Ovary (tissue), 9 donors: ENCODE results near the gene CNTNAP4. TPM values are rescaled to one million over a fixed set of nuclear protein-coding genes. Genes with fewer than 3 reads are reported as not detected.

Experiments
- DNase-seq, 5 donors: peaks; one replicate each; pipeline ENCODE4 v3.0.0-alpha.2; 2019 to 2020
- H3K27ac ChIP-seq, 2 donors: fragments of 200-600 bp; one replicate each; pipeline versions ENCODE4 v1.5.1 to v1.8.0; 2019 to 2022
- H3K27me3 ChIP-seq: fragments of 200-600 bp; one replicate; pipeline ENCODE4 v1.8.0; 2022
- H3K36me3 ChIP-seq: fragments of 200-600 bp; sonication (generic); one replicate; pipeline ENCODE4 v1.5.1; 2019
- H3K4me1 ChIP-seq: one replicate; pipeline ENCODE4 v1.8.1; 2013; ENCODE audit warnings: mild to moderate bottlenecking, moderate library complexity; ENCODE audit not compliant: insufficient read depth
- H3K4me3 ChIP-seq: fragments of 200-600 bp; sonication (generic); one replicate; pipeline ENCODE4 v1.5.1; 2017
- H3K9me3 ChIP-seq, 2 donors: fragments of 200-600 bp in 1 of 2; sonication (generic) in 1 of 2; one replicate each; pipeline versions ENCODE4 v1.5.1 to v1.8.1; 2013 to 2019; ENCODE audit warnings: mild to moderate bottlenecking in 1 of 2, moderate library complexity in 1 of 2
- EP300 ChIP-seq: sonication (generic); formaldehyde crosslinking; IDR thresholded peaks from one replicate; pipeline ENCODE4 v1.6.1; 2017; ENCODE audit warnings: antibody characterized with exemption
- POLR2A ChIP-seq: fragments of 450-650 bp; IDR thresholded peaks from one replicate; pipeline ENCODE4 v1.6.1; 2017; ENCODE audit warnings: antibody characterized with exemption, mild to moderate bottlenecking, moderate library complexity
- WGBS, 3 donors: extraction: QIAGEN DNeasy Blood & Tissue Kit in 1 of 3; methylation state at CpG; one replicate each; pipeline versions ENCODE4 v1.1.5 to v1.1.7; 2013 to 2017; 5-methylcytosine and 5-hydroxymethylcytosine counted together
- intact Hi-C, 4 donors: fragments of 100-400 bp; cut with DNase I; formaldehyde crosslinking; loops; one replicate each; pipeline versions ENCODE4 v1.11.0 to v1.15.1; 2022 to 2023
- polyA plus RNA-seq, 2 donors: library from polyadenylated mRNA; stranded (reverse); fragments of 200-250 nt in 1 of 2; fragments of 350-450 nt in 1 of 2; fragmentation: Illumina TruSeq in 1 of 2; extraction: RNeasy Lipid Tissue Mini Kit (QIAGEN cat#74804) in 1 of 2; gene quantifications; one replicate each; pipeline ENCODE4 v1.2.3, GENCODE V29; 2013 to 2014
- total RNA-seq, 7 donors: library from RNA; depleted of rRNA in 2 of 7; stranded (reverse); fragments of >200 nt in 2 of 7; fragmentation: NEBNext Ultra II Directional in 3 of 7; extraction: Animal tissue kit (Norgen Biotek cat#: 25700) in 3 of 7; gene quantifications; one replicate each; pipeline versions ENCODE4 v1.1.0 to v1.2.4, GENCODE V29; 2016 to 2023
- TF ChIP-seq, protein P1 (sequence below), 3 donors: fragments of 450-650 bp in 2 of 3; fragments of 200-600 bp in 1 of 3; IDR thresholded peaks; one replicate each; pipeline versions ENCODE4 v1.5.1 to v1.8.0; 2016 to 2022; ENCODE audit warnings: antibody characterized with exemption in 3 of 3, mild to moderate bottlenecking in 1 of 3
- donor health status: DM: no; HTN: no; CAD: no; lungs with moderate emphysema.
- donor health status: DM: no; HTN: no; CAD: no.
- donor health status: Bipolar disorder and iron deficiency.
- donor health status: DM: yes; HTN: yes; CAD: no.
- donor health status: DM: no; HTN: no; CAD: no.
- donor health status: DM: yes; HTN: yes; CAD: no.

CNTNAP4 gene
- total and polyA plus RNA-seq, 9 donors = 0.07 to 0.52 (median 0.36) TPM; not detected in 5

DNA sequence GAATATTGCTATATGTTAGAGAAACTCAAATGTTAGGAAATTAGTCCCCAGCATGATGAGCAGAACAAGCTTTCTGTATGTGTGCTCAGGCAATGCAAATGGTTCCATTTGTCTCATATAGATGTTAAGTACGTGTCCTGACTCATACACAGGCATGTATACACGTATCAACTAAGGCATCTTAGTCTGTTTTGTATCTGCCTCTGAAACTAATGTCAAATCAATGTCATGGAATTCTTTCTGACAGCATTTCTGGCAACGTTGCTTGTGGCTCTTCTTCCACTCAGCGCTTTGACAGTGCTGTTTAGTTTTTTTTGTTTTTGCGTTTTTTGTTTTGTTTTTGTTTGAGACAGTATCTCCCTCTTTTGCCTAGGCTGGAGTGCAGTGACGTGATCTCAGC lies 111.9 kb downstream of the CNTNAP4 start:
- H3K27me3 ChIP-seq = no peaks in the 10 kb centered on the region
- TF ChIP-seq, protein P1, sequence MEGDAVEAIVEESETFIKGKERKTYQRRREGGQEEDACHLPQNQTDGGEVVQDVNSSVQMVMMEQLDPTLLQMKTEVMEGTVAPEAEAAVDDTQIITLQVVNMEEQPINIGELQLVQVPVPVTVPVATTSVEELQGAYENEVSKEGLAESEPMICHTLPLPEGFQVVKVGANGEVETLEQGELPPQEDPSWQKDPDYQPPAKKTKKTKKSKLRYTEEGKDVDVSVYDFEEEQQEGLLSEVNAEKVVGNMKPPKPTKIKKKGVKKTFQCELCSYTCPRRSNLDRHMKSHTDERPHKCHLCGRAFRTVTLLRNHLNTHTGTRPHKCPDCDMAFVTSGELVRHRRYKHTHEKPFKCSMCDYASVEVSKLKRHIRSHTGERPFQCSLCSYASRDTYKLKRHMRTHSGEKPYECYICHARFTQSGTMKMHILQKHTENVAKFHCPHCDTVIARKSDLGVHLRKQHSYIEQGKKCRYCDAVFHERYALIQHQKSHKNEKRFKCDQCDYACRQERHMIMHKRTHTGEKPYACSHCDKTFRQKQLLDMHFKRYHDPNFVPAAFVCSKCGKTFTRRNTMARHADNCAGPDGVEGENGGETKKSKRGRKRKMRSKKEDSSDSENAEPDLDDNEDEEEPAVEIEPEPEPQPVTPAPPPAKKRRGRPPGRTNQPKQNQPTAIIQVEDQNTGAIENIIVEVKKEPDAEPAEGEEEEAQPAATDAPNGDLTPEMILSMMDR (IDR thresholded peaks at IDR 0.05) = no peak
- TF ChIP-seq EP300 = no peak
- TF ChIP-seq POLR2A = no peak
- H3K4me3 ChIP-seq = no peak overlapping the region
- H3K4me1 ChIP-seq = no peaks in the 10 kb centered on the region
- no peak overlapping the region for H3K27ac ChIP-seq
- no peaks in the 10 kb centered on the region for H3K9me3 ChIP-seq
- 74 to 88% (median 83%) methylated on average over 6 of the region's 6 CpGs for WGBS, 3 donors
- intact Hi-C loops = no loop called here
- H3K36me3 ChIP-seq = no peaks in the 10 kb centered on the region
- no peak for DNase-seq

DNA sequence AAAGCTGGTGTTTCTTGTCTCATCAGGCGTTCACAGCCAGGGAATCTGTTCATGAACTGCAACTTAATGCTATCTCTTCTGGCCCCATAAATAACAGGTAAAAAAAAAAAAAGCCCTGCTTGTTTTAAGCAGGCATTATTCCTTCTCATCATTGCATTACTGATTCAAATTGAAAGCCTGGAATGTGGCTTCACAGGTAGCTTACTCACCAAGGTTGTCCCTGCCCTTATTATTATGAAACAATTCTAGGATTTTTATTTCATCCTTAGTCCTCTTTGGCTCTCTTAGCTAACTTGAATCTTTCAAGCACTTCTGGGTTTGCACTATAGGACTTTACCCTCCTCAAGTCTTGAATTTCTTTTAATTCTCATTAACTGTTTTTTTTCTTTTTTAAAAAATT lies 113.3 kb downstream of the CNTNAP4 start:
- Histone ChIP-seq H3K4me3 (no peak overlapping the region), H3K36me3 (no peaks in the 10 kb centered on the region), H3K27me3 (no peaks in the 10 kb centered on the region), H3K27ac (no peak overlapping the region), H3K4me1 (no peaks in the 10 kb centered on the region), H3K9me3 (no peaks in the 10 kb centered on the region)
- 53 to 63% (median 56%) methylated on average over 1 of the region's 1 CpG for WGBS, 3 donors
- intact Hi-C loops = no loop called here
- no peak for DNase-seq
- TF ChIP-seq EP300 = no peak
- no peak for TF ChIP-seq POLR2A
- TF ChIP-seq, protein P1 (IDR thresholded peaks at IDR 0.05) = no peak

GRCh38 chr16:76396977-76397376 lies 119.8 kb downstream of the CNTNAP4 start:
- TF ChIP-seq, protein P1 (IDR thresholded peaks at IDR 0.05) = no peak
- TF ChIP-seq POLR2A = no peak
- TF ChIP-seq EP300 = no peak
- Histone ChIP-seq H3K27ac (no peak overlapping the region), H3K9me3 (no peaks in the 10 kb centered on the region), H3K27me3 (no peaks in the 10 kb centered on the region), H3K4me1 (no peaks in the 10 kb centered on the region), H3K36me3 (no peaks in the 10 kb centered on the region), H3K4me3 (no peak overlapping the region)
- intact Hi-C loops = no loop called here
- 76 to 93% (median 77%) methylated on average over 4 of the region's 4 CpGs for WGBS, 3 donors
- DNase-seq = no peak

GRCh38 chr16:76409706-76410105 lies 132.5 kb downstream of the CNTNAP4 start:
- 67 to 74% (median 70%) methylated on average over 1 of the region's 1 CpG for WGBS, 3 donors

More at GRCh38 chr16:76409706-76410105, 132.5 kb downstream of the CNTNAP4 start:
- H3K27ac ChIP-seq = no peak overlapping the region
- no peaks in the 10 kb centered on the region for H3K9me3 ChIP-seq
- no peak for DNase-seq
- H3K4me1 ChIP-seq = no peaks in the 10 kb centered on the region
- H3K27me3 ChIP-seq = no peaks in the 10 kb centered on the region
- intact Hi-C loops = no loop called here
- no peak overlapping the region for H3K4me3 ChIP-seq
- H3K36me3 ChIP-seq = no peaks in the 10 kb centered on the region
- TF ChIP-seq EP300 (no peak), POLR2A (no peak)
- TF ChIP-seq, protein P1 (IDR thresholded peaks at IDR 0.05) = no peak
